Lower leg skin (tissue), 3 donors: ENCODE data around the gene NOC4L.

Experiments used
- POLR2A ChIP-seq, 2 donors: fragments of 450-650 bp; IDR thresholded peaks; one replicate each; pipeline ENCODE4 v1.6.1; 2016 to 2017; ENCODE audit warnings: antibody characterized with exemption in 2 of 2, mild to moderate bottlenecking in 1 of 2, moderate library complexity in 1 of 2
- TF ChIP-seq, protein P1 (sequence below), 3 donors: fragments of 450-650 bp; IDR thresholded peaks; one replicate each; pipeline ENCODE4 v1.5.1; 2016; ENCODE audit warnings: antibody characterized with exemption in 3 of 3, mild to moderate bottlenecking in 3 of 3, moderate library complexity in 2 of 3

DNA sequence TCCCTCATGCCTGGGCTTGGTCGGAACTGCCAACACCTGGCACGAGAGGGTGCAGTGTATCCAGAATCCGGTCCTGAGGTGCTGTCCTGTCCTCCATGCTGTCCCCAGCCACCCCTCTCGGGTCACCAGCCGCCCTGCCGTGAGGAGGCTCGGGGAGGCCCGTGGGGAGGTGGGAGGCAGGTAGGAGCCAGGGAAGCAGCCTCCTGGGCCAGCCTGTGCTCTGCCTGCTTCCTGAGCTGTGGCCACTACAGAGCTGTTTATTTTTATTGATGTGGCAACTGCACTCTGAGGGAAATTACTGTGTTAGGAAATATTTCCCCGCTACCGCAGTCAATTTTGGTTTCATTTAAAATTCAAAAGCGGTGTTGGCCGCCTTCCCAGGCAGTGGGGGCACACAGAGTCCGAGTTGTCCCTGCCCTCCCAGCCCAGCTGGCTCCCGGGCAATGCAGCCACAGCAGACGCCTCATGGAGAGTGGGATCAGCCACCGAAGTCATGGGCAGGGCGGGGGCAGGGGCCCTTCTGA is 18.3 kb downstream of the NOC4L start:
- TF ChIP-seq, protein P1, sequence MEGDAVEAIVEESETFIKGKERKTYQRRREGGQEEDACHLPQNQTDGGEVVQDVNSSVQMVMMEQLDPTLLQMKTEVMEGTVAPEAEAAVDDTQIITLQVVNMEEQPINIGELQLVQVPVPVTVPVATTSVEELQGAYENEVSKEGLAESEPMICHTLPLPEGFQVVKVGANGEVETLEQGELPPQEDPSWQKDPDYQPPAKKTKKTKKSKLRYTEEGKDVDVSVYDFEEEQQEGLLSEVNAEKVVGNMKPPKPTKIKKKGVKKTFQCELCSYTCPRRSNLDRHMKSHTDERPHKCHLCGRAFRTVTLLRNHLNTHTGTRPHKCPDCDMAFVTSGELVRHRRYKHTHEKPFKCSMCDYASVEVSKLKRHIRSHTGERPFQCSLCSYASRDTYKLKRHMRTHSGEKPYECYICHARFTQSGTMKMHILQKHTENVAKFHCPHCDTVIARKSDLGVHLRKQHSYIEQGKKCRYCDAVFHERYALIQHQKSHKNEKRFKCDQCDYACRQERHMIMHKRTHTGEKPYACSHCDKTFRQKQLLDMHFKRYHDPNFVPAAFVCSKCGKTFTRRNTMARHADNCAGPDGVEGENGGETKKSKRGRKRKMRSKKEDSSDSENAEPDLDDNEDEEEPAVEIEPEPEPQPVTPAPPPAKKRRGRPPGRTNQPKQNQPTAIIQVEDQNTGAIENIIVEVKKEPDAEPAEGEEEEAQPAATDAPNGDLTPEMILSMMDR (IDR thresholded peaks at IDR 0.05) = no peak
- TF ChIP-seq POLR2A (IDR thresholded peaks at IDR 0.05) = no peak
